Neural progenitor cell (in vitro differentiated cells): ENCODE results near the gene INTS6.

Experiments used
- CTCF ChIP-seq: fragments of 200-600 bp; sonication (generic); IDR thresholded peaks from 2 replicates; pipeline ENCODE4 v1.5.1; 2017; ENCODE audit warnings: antibody characterized with exemption, mild to moderate bottlenecking
- EZH2 ChIP-seq: fragments of 200-600 bp; sonication (generic); IDR thresholded peaks from 2 replicates; pipeline ENCODE4 v1.6.1; 2017; ENCODE audit warnings: antibody characterized with exemption, mild to moderate bottlenecking, moderate library complexity
- EZH2phosphoT487 ChIP-seq: fragments of 200-600 bp; sonication (generic); IDR thresholded peaks from 2 replicates; pipeline ENCODE4 v1.6.1; 2017; ENCODE audit warnings: antibody characterized with exemption

GRCh38 chr13:51455532-51455931 is 2.7 kb upstream of the INTS6 start:
- TF ChIP-seq EZH2 (no peak), CTCF (no peak), EZH2phosphoT487 (no peak)
